KMS-11 (cell line): Measurements from ENCODE around the gene FLT3LG.

Experiments used
- H2AFZ ChIP-seq: fragments of 200-600 bp; sonication (generic); 2 replicates; pipeline ENCODE4 v1.6.1; 2016; ENCODE audit warnings: antibody characterized with exemption, mixed run types, low read depth
- H3K27ac ChIP-seq: fragments of 200-600 bp; sonication (generic); 2 replicates; pipeline ENCODE4 v1.6.1; 2016; ENCODE audit warnings: mild to moderate bottlenecking, mixed run types
- H3K27me3 ChIP-seq: fragments of 200-600 bp; sonication (generic); 2 replicates; pipeline ENCODE4 v1.6.1; 2017; ENCODE audit warnings: mild to moderate bottlenecking, low read depth, mixed run types, moderate library complexity; ENCODE audit not compliant: insufficient read depth
- H3K36me3 ChIP-seq: fragments of 200-600 bp; sonication (generic); 2 replicates; pipeline ENCODE4 v1.6.1; 2017; ENCODE audit warnings: mild to moderate bottlenecking, mixed run types; ENCODE audit not compliant: insufficient read depth
- H3K4me1 ChIP-seq: fragments of 200-600 bp; sonication (generic); 2 replicates; pipeline ENCODE4 v1.6.1; 2016; ENCODE audit warnings: mild to moderate bottlenecking, low read depth, mixed run types; ENCODE audit not compliant: poor library complexity, severe bottlenecking
- H3K4me2 ChIP-seq: fragments of 200-600 bp; sonication (generic); 2 replicates; pipeline ENCODE4 v1.7.0; 2016; ENCODE audit warnings: mild to moderate bottlenecking, mixed run types
- H3K4me3 ChIP-seq: fragments of 200-600 bp; sonication (generic); IDR thresholded peaks from 2 replicates; pipeline ENCODE4 v1.6.1; 2017; ENCODE audit warnings: low read depth, low read length, mixed read lengths; ENCODE audit not compliant: insufficient read depth
- H3K79me2 ChIP-seq: fragments of 200-600 bp; sonication (generic); 2 replicates; pipeline ENCODE4 v1.6.1; 2016; ENCODE audit warnings: low read depth, mixed run types; ENCODE audit not compliant: insufficient read depth
- H3K9ac ChIP-seq: fragments of 200-600 bp; sonication (generic); 2 replicates; pipeline ENCODE4 v1.6.1; 2016; ENCODE audit warnings: mild to moderate bottlenecking, mixed run types
- H4K20me1 ChIP-seq: fragments of 200-600 bp; sonication (generic); 2 replicates; pipeline ENCODE4 v1.6.1; 2016; ENCODE audit warnings: mild to moderate bottlenecking, mixed run types; ENCODE audit not compliant: insufficient read depth
- TF ChIP-seq, protein P1 (sequence below): fragments of 200-600 bp; sonication (generic); conservative IDR thresholded peaks from 2 replicates; pipeline ENCODE4 v1.6.1; 2017; ENCODE audit warnings: low read depth, mild to moderate bottlenecking, antibody characterized with exemption, low read length, moderate library complexity, mixed read lengths

The FLT3LG gene

DNA sequence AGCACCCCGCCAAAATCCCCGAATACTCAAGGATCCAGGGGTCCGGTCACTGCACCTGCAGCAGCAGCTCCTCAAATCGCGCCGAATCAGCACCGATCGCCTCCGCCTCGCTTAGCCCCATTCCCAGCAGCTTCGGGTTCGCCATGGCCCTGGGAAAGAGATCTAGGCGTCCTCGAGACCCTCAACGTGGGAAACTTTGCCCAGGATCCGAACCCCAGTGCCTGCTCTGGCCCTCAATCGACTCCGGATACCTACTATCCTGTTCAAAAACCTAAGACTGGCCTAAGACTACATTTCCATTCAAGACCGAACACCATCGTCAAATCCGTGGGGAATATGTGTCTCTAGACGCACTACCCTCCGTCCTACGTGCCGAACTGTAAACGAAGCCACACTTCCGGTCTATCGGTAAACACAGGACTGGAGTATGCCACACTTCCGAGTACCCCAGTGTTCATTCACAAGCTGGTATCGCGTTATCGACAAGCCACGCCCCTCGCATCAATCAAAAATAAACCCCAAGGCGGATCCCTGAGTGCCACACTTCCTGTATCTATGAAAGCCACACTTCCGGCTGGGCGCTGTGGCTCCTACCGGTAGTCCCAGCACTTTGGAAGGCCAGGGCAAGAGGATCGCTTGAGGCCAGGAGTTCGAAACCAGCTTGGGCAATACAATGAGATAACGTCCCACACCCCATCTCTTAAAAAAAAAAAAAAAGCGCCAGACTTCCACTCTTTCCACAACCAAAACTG is 22.4 kb upstream of the FLT3LG start, which contains the start of gene PIH1D1:
Gene PIH1D1, minus strand, starts transcription at position 385 of the 752 bp plus-strand sequence. Its CDS starts 240 bp downstream, at position 145.
- H3K27me3 ChIP-seq = no peaks in the 10 kb centered on the region
- no peaks in the 10 kb centered on the region for H3K36me3 ChIP-seq
- TF ChIP-seq, protein P1, sequence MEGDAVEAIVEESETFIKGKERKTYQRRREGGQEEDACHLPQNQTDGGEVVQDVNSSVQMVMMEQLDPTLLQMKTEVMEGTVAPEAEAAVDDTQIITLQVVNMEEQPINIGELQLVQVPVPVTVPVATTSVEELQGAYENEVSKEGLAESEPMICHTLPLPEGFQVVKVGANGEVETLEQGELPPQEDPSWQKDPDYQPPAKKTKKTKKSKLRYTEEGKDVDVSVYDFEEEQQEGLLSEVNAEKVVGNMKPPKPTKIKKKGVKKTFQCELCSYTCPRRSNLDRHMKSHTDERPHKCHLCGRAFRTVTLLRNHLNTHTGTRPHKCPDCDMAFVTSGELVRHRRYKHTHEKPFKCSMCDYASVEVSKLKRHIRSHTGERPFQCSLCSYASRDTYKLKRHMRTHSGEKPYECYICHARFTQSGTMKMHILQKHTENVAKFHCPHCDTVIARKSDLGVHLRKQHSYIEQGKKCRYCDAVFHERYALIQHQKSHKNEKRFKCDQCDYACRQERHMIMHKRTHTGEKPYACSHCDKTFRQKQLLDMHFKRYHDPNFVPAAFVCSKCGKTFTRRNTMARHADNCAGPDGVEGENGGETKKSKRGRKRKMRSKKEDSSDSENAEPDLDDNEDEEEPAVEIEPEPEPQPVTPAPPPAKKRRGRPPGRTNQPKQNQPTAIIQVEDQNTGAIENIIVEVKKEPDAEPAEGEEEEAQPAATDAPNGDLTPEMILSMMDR = no peak
- no peaks in the 10 kb centered on the region for H4K20me1 ChIP-seq
- peak within 1 kb of the TSS; percentile 39 for H3K4me3 ChIP-seq
- H3K4me1 ChIP-seq = peaks cover 39% of the 10 kb centered on the region
- peak within 1 kb of the TSS; percentile 88 for H3K27ac ChIP-seq
- H3K4me2 ChIP-seq = peak within 1 kb of the TSS; percentile 70
- H3K79me2 ChIP-seq = peaks cover 24% of the 10 kb centered on the region
- peak within 1 kb of the TSS; percentile 81; the same call in 1 of the 2 replicates for H3K9ac ChIP-seq
- H2AFZ ChIP-seq = peak within 1 kb of the TSS; percentile 60; the same call in 1 of the 2 replicates

DNA sequence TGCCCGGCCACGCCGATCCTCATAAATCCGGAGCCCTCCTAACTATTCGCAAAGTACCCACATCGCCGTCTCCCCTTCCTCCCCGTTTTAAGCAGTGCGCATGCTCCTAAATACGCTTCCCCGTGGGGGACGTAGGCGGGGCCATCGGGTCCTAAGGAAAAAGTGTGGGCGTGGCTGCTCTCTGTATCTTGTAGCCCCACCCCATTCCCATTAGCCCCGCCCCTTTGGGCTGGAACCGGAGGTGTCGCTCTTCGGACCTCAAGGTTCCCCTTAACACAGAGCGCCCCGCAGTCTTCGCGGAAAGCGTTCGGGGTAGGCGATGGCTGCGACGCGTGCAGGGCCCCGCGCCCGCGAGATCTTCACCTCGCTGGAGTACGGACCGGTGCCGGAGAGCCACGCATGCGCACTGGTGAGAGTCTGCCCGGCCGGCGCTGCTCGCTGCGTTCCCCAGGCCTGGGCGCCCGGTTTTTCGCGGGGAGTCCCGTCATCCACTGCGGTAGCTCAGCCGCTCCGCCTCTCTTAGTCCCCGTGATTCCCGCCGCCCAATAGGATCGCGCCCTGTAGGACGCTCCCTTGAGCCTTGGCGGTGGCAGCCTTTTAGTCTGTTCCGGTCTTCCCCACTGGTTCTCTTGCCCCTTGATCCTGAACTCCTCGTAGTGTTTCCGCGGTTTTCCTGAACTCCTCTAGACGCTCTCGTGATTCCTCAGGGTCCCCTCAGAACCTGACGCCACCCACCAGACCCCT is 20.8 kb upstream of the FLT3LG start, which contains the start of gene ALDH16A1:
Gene ALDH16A1, plus strand, starts transcription at position 213 of the 744 bp plus-strand sequence. Its CDS starts 107 bp downstream, at position 320.
- peaks cover 24% of the 10 kb centered on the region for H3K79me2 ChIP-seq

DNA sequence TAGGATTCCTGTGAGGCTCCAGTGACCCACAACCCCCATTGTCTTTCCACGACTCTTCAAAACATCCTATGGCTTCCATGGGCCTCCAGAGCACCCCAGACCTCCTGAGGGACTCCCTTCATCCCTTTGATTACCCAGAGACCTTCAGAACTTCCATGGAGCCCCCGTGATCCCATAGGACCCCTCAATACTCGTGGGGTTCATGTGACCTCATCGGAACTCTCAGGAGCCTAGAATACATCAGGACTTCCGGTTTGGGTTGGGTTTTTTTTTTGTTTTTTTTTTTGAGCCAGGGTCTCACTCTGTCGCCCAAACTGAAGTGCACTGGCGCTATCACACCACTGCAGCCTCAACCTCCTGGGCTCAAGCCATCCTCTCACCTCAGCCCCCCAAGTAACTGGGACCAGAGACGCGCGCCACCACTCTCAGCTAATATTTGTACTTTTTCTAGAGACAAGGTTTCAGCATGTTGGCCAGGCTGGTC is 20.2 kb upstream of the FLT3LG start:
- Histone ChIP-seq H3K79me2 (peaks cover 29% of the 10 kb centered on the region), H3K27ac (peak overlapping the region; percentile 88), H2AFZ (peak overlapping the region; percentile 7; the same call in 1 of the 2 replicates), H3K9ac (peak overlapping the region; percentile 81), H3K27me3 (no peaks in the 10 kb centered on the region), H3K36me3 (no peaks in the 10 kb centered on the region), H3K4me1 (peaks cover 61% of the 10 kb centered on the region), H3K4me3 (no peak overlapping the region), H4K20me1 (no peaks in the 10 kb centered on the region), H3K4me2 (peak overlapping the region; percentile 65)
- TF ChIP-seq, protein P1 = no peak

More for the DNA sequence above, 20.8 kb upstream of the FLT3LG start, which contains the start of gene ALDH16A1:
- Histone ChIP-seq H3K36me3 (no peaks in the 10 kb centered on the region), H3K9ac (peak within 1 kb of the TSS; percentile 81), H3K4me2 (peak within 1 kb of the TSS; percentile 65), H3K4me1 (peaks cover 55% of the 10 kb centered on the region), H4K20me1 (no peaks in the 10 kb centered on the region), H3K27ac (peak within 1 kb of the TSS; percentile 88), H3K27me3 (no peaks in the 10 kb centered on the region), H2AFZ (peak within 1 kb of the TSS; percentile 59), H3K4me3 (no peak within 1 kb of the TSS)
- TF ChIP-seq, protein P1 = no peak

DNA sequence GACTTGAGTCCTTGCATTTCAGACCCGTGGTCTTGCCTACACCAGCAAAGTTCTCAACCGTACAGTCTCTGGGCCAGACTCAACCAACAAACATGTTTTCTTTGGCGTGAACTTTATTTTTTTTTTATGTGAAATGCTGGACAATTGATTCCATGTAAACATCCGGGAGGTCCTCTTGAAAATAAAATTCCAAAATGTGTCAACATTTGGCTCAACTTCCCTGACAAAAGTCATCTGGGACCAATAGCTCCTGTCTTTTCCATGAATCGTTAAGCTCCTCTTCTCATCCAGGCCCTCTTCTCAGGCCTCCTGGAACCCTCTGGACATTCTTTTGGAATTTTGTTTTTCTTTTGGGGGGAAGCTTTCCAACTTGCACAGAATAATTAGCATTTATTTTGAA is 18.2 kb upstream of the FLT3LG start:
- Histone ChIP-seq H4K20me1 (no peaks in the 10 kb centered on the region), H3K27ac (no peak overlapping the region), H2AFZ (no peak overlapping the region), H3K79me2 (peaks cover 46% of the 10 kb centered on the region), H3K4me1 (peaks cover 74% of the 10 kb centered on the region), H3K36me3 (no peaks in the 10 kb centered on the region), H3K4me2 (no peak overlapping the region), H3K9ac (no peak overlapping the region), H3K4me3 (no peak overlapping the region), H3K27me3 (no peaks in the 10 kb centered on the region)
- TF ChIP-seq, protein P1 = no peak
